ENCODE results near the gene AAMDC.
"Not testable (repeated sequence)": the region's sequence is repeated elsewhere in the genome, so short reads cannot be mapped to it uniquely, and the experiment has no call there.

The AAMDC gene

GRCh38 chr11:77894949-77895348 lies 74.0 kb downstream of the AAMDC start:
- in situ Hi-C loops (cut with HindIII; ENCODE audit: low sequenced_read_pairs); DNase-seq (ENCODE audit: low read depth, low spot score); H3K4me3 ChIP-seq (ENCODE audit: low read depth, low read length): not testable (repeated sequence)

- in situ Hi-C loops (cut with HindIII; ENCODE audit: low sequenced_read_pairs), result no loop called here
- no peak overlapping the region for H3K4me3 ChIP-seq (ENCODE audit: low read depth, low read length)
- no peak for TF ChIP-seq CTCF (IDR thresholded peaks at IDR 0.05; ENCODE audit: low read depth, low read length)
- no peak for DNase-seq (ENCODE audit: low read depth, low spot score)
Observed at GRCh38 chr11:77908835-77909234, 87.9 kb downstream of the AAMDC start.

GRCh38 chr11:77909277-77909676 lies 88.3 kb downstream of the AAMDC start:
- no peak for DNase-seq (ENCODE audit: low read depth, low spot score)
- H3K4me3 ChIP-seq (ENCODE audit: low read depth, low read length), result no peak overlapping the region
- no peak for TF ChIP-seq CTCF (IDR thresholded peaks at IDR 0.05; ENCODE audit: low read depth, low read length)
- in situ Hi-C loops (cut with HindIII; ENCODE audit: low sequenced_read_pairs), result no loop called here

GRCh38 chr11:77910828-77911227 lies 89.9 kb downstream of the AAMDC start:
- peak; percentile 57 for DNase-seq (ENCODE audit: low read depth, low spot score)
- in situ Hi-C loops (cut with HindIII; ENCODE audit: low sequenced_read_pairs); H3K4me3 ChIP-seq (ENCODE audit: low read depth, low read length): not testable (repeated sequence)

GRCh38 chr11:77913608-77914306 lies 92.8 kb downstream of the AAMDC start:
- DNase-seq (ENCODE audit: low read depth, low spot score), result peak; percentile 36
- H3K4me3 ChIP-seq (ENCODE audit: low read depth, low read length); in situ Hi-C loops (cut with HindIII; ENCODE audit: low sequenced_read_pairs): not testable (repeated sequence)

- in situ Hi-C loops (cut with HindIII; ENCODE audit: low sequenced_read_pairs); H3K4me3 ChIP-seq (ENCODE audit: low read depth, low read length): not testable (repeated sequence)
- peak; percentile 92 for DNase-seq (ENCODE audit: low read depth, low spot score)
Observed at GRCh38 chr11:77914307-77914791, 93.4 kb downstream of the AAMDC start.

- in situ Hi-C loops (cut with HindIII; ENCODE audit: low sequenced_read_pairs); DNase-seq (ENCODE audit: low read depth, low spot score); H3K4me3 ChIP-seq (ENCODE audit: low read depth, low read length): not testable (repeated sequence)
Observed at GRCh38 chr11:77917713-77918112, 96.8 kb downstream of the AAMDC start.
